Fibroblast of pulmonary artery (primary cell): Measurements from ENCODE around the gene CWC15.
"Not testable (repeated sequence)": the region's sequence is repeated elsewhere in the genome, so short reads cannot be mapped to it uniquely, and the experiment has no call there.

ENCODE experiments used
- DNase-seq: peaks from one replicate; pipeline ENCODE4 v3.0.0-alpha.2; 2010; ENCODE audit warnings: low read depth
- H3K4me3 ChIP-seq: replicated peaks from 2 replicates; pipeline ENCODE4 v1.5.1; 2011; ENCODE audit warnings: low read depth, mild to moderate bottlenecking, control low read depth, low read length, moderate library complexity
- TF ChIP-seq, protein P1 (sequence below): IDR thresholded peaks from 2 replicates; pipeline ENCODE4 v1.5.1; 2011; ENCODE audit warnings: mild to moderate bottlenecking, control low read depth, low read length, inconsistent platforms; ENCODE audit errors: missing control alignments

The CWC15 gene

GRCh38 chr11:94926271-94926625 is 47.1 kb downstream of the CWC15 start:
- TF ChIP-seq, protein P1, sequence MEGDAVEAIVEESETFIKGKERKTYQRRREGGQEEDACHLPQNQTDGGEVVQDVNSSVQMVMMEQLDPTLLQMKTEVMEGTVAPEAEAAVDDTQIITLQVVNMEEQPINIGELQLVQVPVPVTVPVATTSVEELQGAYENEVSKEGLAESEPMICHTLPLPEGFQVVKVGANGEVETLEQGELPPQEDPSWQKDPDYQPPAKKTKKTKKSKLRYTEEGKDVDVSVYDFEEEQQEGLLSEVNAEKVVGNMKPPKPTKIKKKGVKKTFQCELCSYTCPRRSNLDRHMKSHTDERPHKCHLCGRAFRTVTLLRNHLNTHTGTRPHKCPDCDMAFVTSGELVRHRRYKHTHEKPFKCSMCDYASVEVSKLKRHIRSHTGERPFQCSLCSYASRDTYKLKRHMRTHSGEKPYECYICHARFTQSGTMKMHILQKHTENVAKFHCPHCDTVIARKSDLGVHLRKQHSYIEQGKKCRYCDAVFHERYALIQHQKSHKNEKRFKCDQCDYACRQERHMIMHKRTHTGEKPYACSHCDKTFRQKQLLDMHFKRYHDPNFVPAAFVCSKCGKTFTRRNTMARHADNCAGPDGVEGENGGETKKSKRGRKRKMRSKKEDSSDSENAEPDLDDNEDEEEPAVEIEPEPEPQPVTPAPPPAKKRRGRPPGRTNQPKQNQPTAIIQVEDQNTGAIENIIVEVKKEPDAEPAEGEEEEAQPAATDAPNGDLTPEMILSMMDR = no peak
- no peak for DNase-seq
- H3K4me3 ChIP-seq = no peak overlapping the region

GRCh38 chr11:94925422-94926270 is 47.7 kb downstream of the CWC15 start:
- no peak overlapping the region for H3K4me3 ChIP-seq
- TF ChIP-seq, protein P1 = no peak
- no peak for DNase-seq

GRCh38 chr11:94924612-94925011 is 48.7 kb downstream of the CWC15 start:
- H3K4me3 ChIP-seq = no peak overlapping the region
- no peak for DNase-seq
- TF ChIP-seq, protein P1 = no peak

GRCh38 chr11:94924171-94924572 is 49.2 kb downstream of the CWC15 start:
- TF ChIP-seq, protein P1 = no peak
- H3K4me3 ChIP-seq = no peak overlapping the region
- DNase-seq = no peak

GRCh38 chr11:94923004-94923334 is 50.4 kb downstream of the CWC15 start:
- TF ChIP-seq, protein P1 = no peak
- H3K4me3 ChIP-seq = no peak overlapping the region
- no peak for DNase-seq

GRCh38 chr11:94922321-94923003 is 50.9 kb downstream of the CWC15 start:
- TF ChIP-seq, protein P1 = no peak
- H3K4me3 ChIP-seq = no peak overlapping the region
- DNase-seq = no peak

GRCh38 chr11:94920311-94920710 is 53.0 kb downstream of the CWC15 start:
- TF ChIP-seq, protein P1 = no peak
- DNase-seq = no peak

DNA sequence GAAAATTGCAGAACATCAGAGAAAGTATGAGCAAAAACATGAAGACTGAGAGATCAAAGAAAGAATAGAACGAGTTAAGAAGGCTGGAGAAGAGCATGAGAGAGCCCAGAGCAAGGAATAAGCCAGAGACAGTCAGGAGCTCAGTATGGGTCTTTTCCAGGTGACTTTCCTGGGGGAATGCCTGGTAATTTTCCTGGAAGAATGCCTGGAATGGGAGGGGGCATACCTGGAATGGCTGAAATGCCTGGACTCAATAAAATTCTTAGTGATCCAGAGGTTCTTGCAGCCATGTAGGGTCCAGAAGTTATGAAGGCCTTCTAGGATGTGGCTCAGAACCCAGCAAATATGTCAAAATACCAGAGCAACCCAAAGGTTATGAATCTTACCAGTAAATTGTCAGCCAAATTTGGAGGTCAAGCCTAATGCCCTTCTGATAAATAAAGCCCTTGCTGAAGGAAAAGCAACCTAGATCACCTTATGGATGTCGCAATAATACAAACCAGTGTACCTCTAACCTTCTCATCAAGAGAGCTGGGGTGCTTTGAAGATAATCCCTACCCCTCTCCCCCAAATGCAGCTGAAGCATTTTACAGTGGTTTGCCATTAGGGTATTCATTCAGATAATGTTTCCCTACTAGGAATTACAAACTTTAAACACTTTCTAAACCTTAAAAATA is 59.5 kb downstream of the CWC15 start:
- not testable (repeated sequence) for H3K4me3 ChIP-seq, DNase-seq

More at GRCh38 chr11:94920311-94920710, 53.0 kb downstream of the CWC15 start:
- H3K4me3 ChIP-seq = no peak overlapping the region
